RWPE1 (cell line): Measurements from ENCODE around the gene IRX4.

Experiments
- CTCF ChIA-PET: fragments of 350-600 bp; sonication (Branson Sonifier 250); formaldehyde crosslinking; extraction: SDS; loops from one replicate; lab custom pipeline; 2021; lab: Yijun Ruan, JAX
- POLR2A ChIA-PET: fragments of 400-600 bp; formaldehyde crosslinking; extraction: SDS; loops from one replicate; lab custom pipeline; 2020; ENCODE audit warnings: antibody characterized with exemption; ENCODE audit not compliant: low non-redundant PET; lab: Yijun Ruan, JAX
- DNase-seq: peaks from one replicate; pipeline ENCODE4 v3.0.0; 2012; ENCODE audit warnings: low spot score
- H3K27ac ChIP-seq: fragments of 450-650 bp; 2 replicates; pipeline ENCODE4 v1.5.1; 2017
- TF ChIP-seq, protein P1 (sequence below): fragments of 450-650 bp; conservative IDR thresholded peaks from 2 replicates; pipeline ENCODE4 v1.5.1; 2017; ENCODE audit warnings: low read depth, mild to moderate bottlenecking

The IRX4 gene

DNA sequence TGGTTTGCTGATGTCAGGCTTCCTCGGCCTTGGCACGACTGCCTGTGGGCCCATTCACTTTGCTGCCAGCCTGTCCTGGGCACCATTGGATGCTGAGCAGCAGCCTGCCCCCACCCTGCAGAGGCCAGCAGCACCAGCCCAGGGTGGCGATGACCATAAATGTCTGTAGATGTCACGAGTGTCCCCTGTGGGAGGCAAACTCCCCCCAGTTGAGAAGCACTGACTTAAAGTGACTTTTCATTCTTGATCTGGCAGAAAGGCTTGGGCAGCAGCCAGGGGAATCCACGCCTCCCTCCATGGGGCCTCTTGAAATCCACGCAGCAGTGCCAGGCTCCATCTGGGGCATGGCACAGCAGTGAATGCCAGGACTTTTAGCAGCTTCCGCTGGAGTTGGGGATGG lies 21.8 kb downstream of the IRX4 start:
- CTCF ChIA-PET: no interaction called here

DNA sequence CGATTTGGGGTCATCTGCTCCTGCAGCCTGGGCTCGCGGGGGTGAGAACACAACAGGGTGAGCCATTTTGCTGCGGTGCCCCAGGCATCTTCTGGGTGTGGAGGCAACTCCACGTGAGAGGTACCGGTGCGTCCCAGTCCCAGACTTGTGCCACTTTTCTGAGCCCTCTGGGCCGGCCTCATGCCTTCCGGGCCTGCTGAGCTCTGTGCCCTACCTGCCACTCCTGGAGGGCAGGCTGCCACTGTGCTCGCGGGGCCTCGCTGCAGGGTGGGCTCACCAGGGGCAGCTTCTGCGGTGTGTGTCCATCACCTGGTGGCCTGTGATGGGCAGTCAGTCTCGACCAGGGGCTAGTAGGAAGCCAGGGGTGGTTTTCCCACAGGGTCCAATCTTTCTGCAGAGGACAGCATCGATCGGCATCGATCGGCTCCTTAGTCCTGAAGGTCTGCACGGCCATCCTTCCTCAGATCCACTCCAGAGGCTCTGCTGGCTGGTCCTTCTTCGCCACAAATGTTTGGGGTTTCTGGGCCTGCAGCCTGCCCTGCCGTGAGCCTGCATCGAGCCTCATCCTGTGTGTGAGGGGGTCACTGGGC lies 22.6 kb downstream of the IRX4 start:
- no peak overlapping the region for H3K27ac ChIP-seq
- ChIA-PET CTCF (no interaction called here), POLR2A (no interaction called here)
- no peak for DNase-seq
- TF ChIP-seq, protein P1, sequence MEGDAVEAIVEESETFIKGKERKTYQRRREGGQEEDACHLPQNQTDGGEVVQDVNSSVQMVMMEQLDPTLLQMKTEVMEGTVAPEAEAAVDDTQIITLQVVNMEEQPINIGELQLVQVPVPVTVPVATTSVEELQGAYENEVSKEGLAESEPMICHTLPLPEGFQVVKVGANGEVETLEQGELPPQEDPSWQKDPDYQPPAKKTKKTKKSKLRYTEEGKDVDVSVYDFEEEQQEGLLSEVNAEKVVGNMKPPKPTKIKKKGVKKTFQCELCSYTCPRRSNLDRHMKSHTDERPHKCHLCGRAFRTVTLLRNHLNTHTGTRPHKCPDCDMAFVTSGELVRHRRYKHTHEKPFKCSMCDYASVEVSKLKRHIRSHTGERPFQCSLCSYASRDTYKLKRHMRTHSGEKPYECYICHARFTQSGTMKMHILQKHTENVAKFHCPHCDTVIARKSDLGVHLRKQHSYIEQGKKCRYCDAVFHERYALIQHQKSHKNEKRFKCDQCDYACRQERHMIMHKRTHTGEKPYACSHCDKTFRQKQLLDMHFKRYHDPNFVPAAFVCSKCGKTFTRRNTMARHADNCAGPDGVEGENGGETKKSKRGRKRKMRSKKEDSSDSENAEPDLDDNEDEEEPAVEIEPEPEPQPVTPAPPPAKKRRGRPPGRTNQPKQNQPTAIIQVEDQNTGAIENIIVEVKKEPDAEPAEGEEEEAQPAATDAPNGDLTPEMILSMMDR: no peak

More for the DNA sequence above, 21.8 kb downstream of the IRX4 start:
- no peak for DNase-seq
- POLR2A ChIA-PET: no interaction called here
- no peak overlapping the region for H3K27ac ChIP-seq
- TF ChIP-seq, protein P1: no peak

DNA sequence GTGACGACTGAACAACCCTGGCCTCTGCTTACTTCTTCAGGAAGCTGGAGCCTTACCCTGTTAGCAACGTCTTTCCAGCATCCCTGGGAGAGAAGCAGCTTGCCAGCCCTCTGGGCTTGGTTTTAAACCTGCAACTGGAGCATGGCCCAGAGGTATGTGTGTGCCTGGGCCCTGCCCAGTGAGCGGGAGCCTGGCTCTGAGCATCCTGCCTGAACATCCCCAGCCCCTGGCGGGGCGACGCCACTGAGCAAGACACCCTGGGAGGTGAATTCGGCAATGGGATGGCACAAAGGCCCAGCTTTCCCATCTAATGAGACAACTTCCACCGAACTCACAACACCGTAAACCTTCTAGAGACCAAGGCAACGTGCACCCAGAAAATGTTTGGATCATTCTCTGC lies 23.6 kb downstream of the IRX4 start:
- ChIA-PET CTCF (no interaction called here), POLR2A (no interaction called here)
- no peak for DNase-seq
- TF ChIP-seq, protein P1: no peak
- no peak overlapping the region for H3K27ac ChIP-seq

DNA sequence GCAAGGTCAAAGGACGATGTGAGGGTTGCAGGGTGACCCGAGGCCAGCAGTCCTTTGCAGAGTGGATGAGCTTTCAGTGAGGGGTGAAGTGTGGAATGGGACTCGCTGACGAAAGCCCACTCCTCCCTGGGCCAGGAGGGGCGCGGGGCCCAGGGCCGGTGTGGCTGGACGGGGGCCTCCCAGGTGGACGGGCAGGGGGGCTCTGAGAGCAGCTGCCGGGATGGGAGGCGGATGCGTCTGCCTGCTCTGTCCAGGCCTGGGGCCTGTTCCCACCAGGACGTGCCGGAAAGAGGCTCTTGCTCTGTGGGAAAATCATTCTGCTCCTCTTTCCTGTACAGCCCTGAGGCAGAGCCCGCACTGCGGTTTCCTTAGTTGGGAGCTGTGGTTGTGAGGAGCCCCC lies 24.3 kb downstream of the IRX4 start:
- no peak overlapping the region for H3K27ac ChIP-seq
- TF ChIP-seq, protein P1: no peak
- ChIA-PET CTCF (no interaction called here), POLR2A (no interaction called here)
- DNase-seq: no peak

DNA sequence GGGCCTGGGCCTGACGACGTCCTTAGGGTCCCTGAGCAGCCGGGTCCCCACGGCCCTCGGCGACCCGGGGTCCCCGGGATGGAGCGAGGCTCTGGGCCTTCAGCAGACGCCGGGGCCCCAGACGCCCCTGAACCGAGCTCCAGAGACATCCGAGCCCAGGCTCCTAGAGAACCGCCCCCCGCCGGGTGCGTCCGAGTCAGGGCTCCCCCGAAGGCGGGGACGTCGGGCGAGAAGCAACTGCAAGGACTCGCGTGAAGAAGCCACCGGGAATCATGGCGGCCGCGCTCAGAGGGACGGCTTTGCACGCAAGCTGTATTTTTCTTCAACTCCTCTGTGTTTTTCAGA lies 25.5 kb downstream of the IRX4 start:
- ChIA-PET POLR2A (no interaction called here), CTCF (no interaction called here)
- no peak overlapping the region for H3K27ac ChIP-seq
- DNase-seq: no peak
- TF ChIP-seq, protein P1: no peak

DNA sequence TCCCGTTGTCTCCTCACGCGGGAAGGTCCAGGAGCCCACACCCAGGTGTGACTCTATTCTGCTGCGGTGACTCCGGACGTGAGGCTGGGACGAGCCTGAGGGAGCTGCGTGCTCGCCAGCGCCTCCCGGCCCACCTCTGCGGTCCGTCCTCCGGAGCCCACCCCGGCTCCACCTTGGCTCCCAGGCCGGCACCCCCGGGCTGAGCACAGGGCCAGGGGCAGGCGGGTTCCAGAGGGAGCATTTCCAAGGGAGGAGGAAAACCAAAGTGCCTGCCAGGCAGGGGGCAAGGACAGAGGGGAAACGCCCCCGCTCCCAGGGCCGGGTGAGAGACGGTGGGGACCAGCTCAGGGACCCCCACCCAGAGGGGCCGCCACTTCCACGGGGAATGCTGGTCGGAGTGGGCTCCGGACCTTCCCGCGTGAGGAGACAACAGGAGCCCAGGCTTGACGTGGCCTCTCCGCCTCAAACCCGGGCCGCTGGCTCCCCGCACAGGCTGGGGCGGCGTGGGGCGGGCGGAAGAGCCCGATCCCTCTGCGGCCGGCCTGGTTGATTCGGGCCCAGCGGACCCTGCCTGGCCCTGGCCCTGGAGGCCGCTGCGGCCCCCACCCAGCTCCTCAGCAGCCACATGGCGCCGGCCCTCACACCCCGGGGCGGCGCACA lies 26.0 kb downstream of the IRX4 start:
- H3K27ac ChIP-seq: no peak overlapping the region
- DNase-seq: no peak
- CTCF ChIA-PET: no interaction called here
- POLR2A ChIA-PET: no interaction called here
- TF ChIP-seq, protein P1: no peak
